Right ventricle myocardium inferior (tissue), 1 donor: Measurements from ENCODE around the gene SCYL1. TPM values are rescaled to one million over a fixed set of nuclear protein-coding genes. Genes with fewer than 3 reads are reported as not detected.
A peak's percentile ranks its signal among the peaks of the same experiment; 100 is the strongest.

Source experiments
- ATAC-seq: fragments of 200-7000 bp; cut with Tn5 transposase; one replicate; pipeline ENCODE4 v1.9.1; 2020; ENCODE audit warnings: mild to moderate bottlenecking, moderate library complexity
- DNase-seq: peaks from one replicate; pipeline ENCODE4 v3.0.0; 2021; ENCODE audit errors: missing footprints
- intact Hi-C: fragments of 100-400 bp; cut with DNase I; formaldehyde crosslinking; loops from one replicate; pipeline ENCODE4 v1.11.0; 2022
- total RNA-seq: library from RNA; stranded (reverse); fragmentation: NEBNext Ultra II Directional; extraction: Animal tissue kit (Norgen Biotek cat#: 25700); gene quantifications from one replicate; pipeline ENCODE4 v1.2.1, GENCODE V29; 2021
- donor health status: DM: no; HTN: yes; CAD: no; lungs with severe emphysema.

The SCYL1 gene
- total RNA-seq, 1 donor from 2014 or later, result 55.6 TPM

GRCh38 chr11:65584106-65584505 is 59.2 kb downstream of the SCYL1 start:
- no peak for ATAC-seq
- DNase-seq, result no peak
- intact Hi-C loops, result no loop called here

GRCh38 chr11:65584723-65585171 is 59.9 kb downstream of the SCYL1 start:
- DNase-seq (no peak), ATAC-seq (no peak)
- intact Hi-C loops, result no loop called here

GRCh38 chr11:65585396-65586246 is 60.7 kb downstream of the SCYL1 start:
- no peak for DNase-seq
- intact Hi-C loops, result no loop called here
- ATAC-seq, result no peak

GRCh38 chr11:65586247-65586630 is 61.4 kb downstream of the SCYL1 start:
- DNase-seq (no peak), ATAC-seq (no peak)
- intact Hi-C loops, result no loop called here

GRCh38 chr11:65586676-65587075 is 61.8 kb downstream of the SCYL1 start:
- intact Hi-C loops, result no loop called here
- ATAC-seq, result peak; percentile 26
- DNase-seq, result no peak

Other genes starting within 250 kb of the SCYL1 start
- 16.7 TPM for gene CDC42EP2, start 210.2 kb upstream of the SCYL1 start, total RNA-seq
- 51.6 TPM for gene DPF2, start 191.2 kb upstream of the SCYL1 start, total RNA-seq
- gene TIGD3, start 170.3 kb upstream of the SCYL1 start, total RNA-seq, result 0.54 TPM
- 5.6 TPM for gene SLC25A45, start 142.4 kb upstream of the SCYL1 start, total RNA-seq
- 8.2 TPM for gene FRMD8, start 138.4 kb upstream of the SCYL1 start, total RNA-seq
- gene NEAT1, start 102.3 kb upstream of the SCYL1 start, total RNA-seq, result 457 TPM
- 5,781 TPM for gene MALAT1, start 26.0 kb upstream of the SCYL1 start, total RNA-seq
- gene LTBP3, start 33.3 kb downstream of the SCYL1 start, total RNA-seq, result 72.3 TPM
- 23.3 TPM for gene ZNRD2, start 45.4 kb downstream of the SCYL1 start, total RNA-seq
- 45.1 TPM for gene FAM89B, start 47.5 kb downstream of the SCYL1 start, total RNA-seq
- 61.0 TPM for gene EHBP1L1, start 51.0 kb downstream of the SCYL1 start, total RNA-seq
- gene KCNK7, start 70.7 kb downstream of the SCYL1 start, total RNA-seq, result 0.43 TPM
- gene MAP3K11, start 89.1 kb downstream of the SCYL1 start, total RNA-seq, result 40.0 TPM
- gene PCNX3, start 90.7 kb downstream of the SCYL1 start, total RNA-seq, result 12.4 TPM
- 28.2 TPM for gene SIPA1, start 113.0 kb downstream of the SCYL1 start, total RNA-seq
- gene RELA, start 137.8 kb downstream of the SCYL1 start, total RNA-seq, result 36.7 TPM
- gene KAT5, start 187.2 kb downstream of the SCYL1 start, total RNA-seq, result 44.6 TPM
- gene RNASEH2C, start 195.7 kb downstream of the SCYL1 start, total RNA-seq, result 52.3 TPM